Muscle layer of colon (tissue), 2 donors: ENCODE results near the gene UNC5A.

Experiments
- H3K27ac ChIP-seq: one replicate; pipeline ENCODE4 v1.7.0; 2013; ENCODE audit warnings: low read depth, mild to moderate bottlenecking, low read length, moderate library complexity
- H3K27me3 ChIP-seq, 2 donors: one replicate each; pipeline ENCODE4 v1.7.0; 2013; ENCODE audit warnings: low read length in 2 of 2, mild to moderate bottlenecking in 2 of 2; ENCODE audit not compliant: insufficient read depth in 2 of 2, control insufficient read depth in 1 of 2
- H3K36me3 ChIP-seq: one replicate; pipeline ENCODE4 v1.7.0; 2013; ENCODE audit warnings: mild to moderate bottlenecking, low read length; ENCODE audit not compliant: insufficient read depth
- H3K4me1 ChIP-seq: one replicate; pipeline ENCODE4 v1.7.0; 2013; ENCODE audit warnings: mild to moderate bottlenecking, low read length; ENCODE audit not compliant: insufficient read depth
- H3K4me3 ChIP-seq, 2 donors: one replicate each; pipeline ENCODE4 v1.7.0; 2013; ENCODE audit warnings: low read length in 2 of 2, low read depth in 1 of 2, mild to moderate bottlenecking in 1 of 2, moderate library complexity in 1 of 2
- H3K9ac ChIP-seq: one replicate; pipeline ENCODE4 v1.7.0; 2013; ENCODE audit warnings: low read length
- H3K9me3 ChIP-seq: one replicate; pipeline ENCODE4 v1.7.0; 2013; ENCODE audit warnings: mild to moderate bottlenecking, low read length
- donor health status: abdominal sarcoma.
- donor health status: Adenocarcinoma of cecum.

Gene UNC5A

DNA sequence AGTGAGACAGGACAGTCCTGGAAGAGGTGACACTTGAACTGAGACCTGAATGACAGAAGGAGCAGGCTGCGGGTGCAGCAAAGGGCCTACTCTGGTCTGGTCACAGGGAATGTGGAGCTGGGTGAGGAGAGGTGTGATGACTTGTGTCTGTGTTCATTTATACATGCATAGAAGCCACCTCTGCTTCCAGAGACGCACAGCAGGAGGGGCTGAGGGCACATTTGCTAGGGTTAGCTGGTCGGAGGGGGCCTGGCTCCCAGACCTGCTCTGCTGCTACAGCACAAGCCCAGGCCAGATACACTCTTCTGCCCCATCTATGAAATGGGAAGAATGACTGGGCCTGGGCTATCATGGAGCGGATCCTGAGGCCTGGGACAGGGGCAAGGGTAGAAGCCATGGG, 15.6 kb downstream of the UNC5A start:
- Histone ChIP-seq H3K9ac (no peak overlapping the region), H3K9me3 (no peaks in the 10 kb centered on the region), H3K27ac (no peak overlapping the region), H3K4me3 (no peak overlapping the region), H3K27me3 (peaks cover 0 to 17% of the 10 kb centered on the region in 2 donors), H3K4me1 (no peaks in the 10 kb centered on the region), H3K36me3 (no peaks in the 10 kb centered on the region)

DNA sequence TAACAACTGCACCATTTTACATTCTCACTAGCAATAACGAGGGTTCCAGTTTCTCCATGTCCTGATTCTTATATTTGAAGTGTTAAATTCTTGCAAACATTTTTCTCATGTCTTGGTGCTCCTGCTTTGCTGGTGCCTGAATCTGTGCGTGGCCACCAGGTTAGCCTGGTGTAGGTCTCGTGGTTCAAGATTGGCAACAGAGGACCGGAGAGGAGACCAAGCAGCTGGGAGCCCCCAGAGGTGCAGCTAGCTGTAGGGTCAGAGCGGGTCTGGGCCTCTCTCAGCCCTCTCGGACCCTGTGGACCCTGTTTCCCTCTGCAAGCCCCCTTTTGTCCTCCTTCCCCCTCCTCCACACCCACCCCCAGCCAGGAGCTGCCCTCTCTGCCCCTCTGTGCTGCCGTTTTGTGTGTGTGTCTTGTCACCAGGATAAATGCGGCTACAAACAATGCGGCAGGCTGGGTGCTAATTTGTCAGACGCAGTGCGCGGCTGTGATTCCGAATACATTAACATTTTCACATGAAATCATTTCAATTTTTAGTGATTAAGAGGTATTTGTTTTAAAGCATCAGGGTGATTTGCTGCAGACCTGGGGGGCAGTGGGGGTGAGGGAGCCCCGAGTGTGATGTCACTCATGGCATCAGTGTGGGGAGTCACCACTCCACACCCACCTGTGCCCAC, 17.5 kb downstream of the UNC5A start:
- Histone ChIP-seq H3K9me3 (no peaks in the 10 kb centered on the region), H3K9ac (no peak overlapping the region), H3K27me3 (peaks cover 0 to 12% of the 10 kb centered on the region in 2 donors), H3K36me3 (no peaks in the 10 kb centered on the region), H3K4me3 (no peak overlapping the region), H3K27ac (no peak overlapping the region), H3K4me1 (no peaks in the 10 kb centered on the region)

DNA sequence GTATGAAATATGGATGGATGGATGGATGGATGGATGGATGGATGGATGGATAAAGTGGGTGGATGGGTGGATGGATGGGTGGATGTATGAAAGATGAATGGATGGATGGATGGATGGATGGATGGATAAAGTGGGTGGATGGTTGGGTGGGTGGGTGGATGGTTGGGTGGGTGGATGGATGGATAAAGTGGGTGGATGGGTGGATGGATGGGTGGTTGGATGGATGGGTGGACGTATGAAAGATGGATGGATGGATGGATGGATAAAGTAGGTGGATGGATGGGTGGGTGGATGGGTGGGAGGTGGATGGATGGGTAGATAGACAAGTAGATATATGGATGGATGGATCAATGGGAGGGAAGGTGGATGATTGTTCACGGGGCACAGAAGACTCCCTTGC, 19.0 kb downstream of the UNC5A start:
- H3K9me3 ChIP-seq: no peaks in the 10 kb centered on the region
- H3K27ac ChIP-seq: no peak overlapping the region
- H3K9ac ChIP-seq: no peak overlapping the region
- no peaks in the 10 kb centered on the region for H3K36me3 ChIP-seq
- H3K27me3 ChIP-seq: peaks cover 3 to 5% of the 10 kb centered on the region in 2 donors
- no peaks in the 10 kb centered on the region for H3K4me1 ChIP-seq
- H3K4me3 ChIP-seq: no peak overlapping the region

DNA sequence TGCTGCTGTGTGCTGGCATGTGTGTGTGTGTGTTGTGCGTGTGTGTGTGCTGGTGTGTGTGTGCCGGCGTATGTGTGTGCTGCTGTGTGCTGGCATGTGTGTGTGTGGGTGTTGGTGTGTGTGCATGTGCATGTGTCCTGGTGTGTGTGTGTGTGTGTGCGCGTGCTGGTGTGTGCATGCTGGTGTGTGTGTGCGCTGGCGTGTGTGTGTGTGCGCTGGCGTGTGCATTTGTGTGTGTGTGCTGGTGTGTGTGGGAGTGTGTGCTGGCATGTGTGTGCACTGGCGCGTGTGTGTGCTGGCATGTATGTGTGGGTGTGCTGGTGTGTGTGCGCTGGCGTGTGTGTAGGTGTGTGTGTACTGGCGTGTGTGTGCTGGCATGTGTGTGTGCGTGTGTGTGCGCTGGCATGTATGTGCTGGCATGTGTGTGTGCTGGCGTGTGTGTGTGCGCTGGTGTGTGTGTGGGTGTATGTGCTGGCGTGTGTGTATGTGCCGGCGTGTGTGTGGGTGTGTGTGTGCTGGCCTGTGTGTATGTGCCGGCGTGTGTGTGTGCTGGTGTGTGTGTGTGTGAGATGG, 20.1 kb downstream of the UNC5A start:
- H3K4me1 ChIP-seq: no peaks in the 10 kb centered on the region
- H3K36me3 ChIP-seq: no peaks in the 10 kb centered on the region
- no peak overlapping the region for H3K27ac ChIP-seq
- no peak overlapping the region for H3K4me3 ChIP-seq
- H3K9me3 ChIP-seq: no peaks in the 10 kb centered on the region
- peaks cover 3 to 5% of the 10 kb centered on the region in 2 donors for H3K27me3 ChIP-seq
- H3K9ac ChIP-seq: no peak overlapping the region

DNA sequence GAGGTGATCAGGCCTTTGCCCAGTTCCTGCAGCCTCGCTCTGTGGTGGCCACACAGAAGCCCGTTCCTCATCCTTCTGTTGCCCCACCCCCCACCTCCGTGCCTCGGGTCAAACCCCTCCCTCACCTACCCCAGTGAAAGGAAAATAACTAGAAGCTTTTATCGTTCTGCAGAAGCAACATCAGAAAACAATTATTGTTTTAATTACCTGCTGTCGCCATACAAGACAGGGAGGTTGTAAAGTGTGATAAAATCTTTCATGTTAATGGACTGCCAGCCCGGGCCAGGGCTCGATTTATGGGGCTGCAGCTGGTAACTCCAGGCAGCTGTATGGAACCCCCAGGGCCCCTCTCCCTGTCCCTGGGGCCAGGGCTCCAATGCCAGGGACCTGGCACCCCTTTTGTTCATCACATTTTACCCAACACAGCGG, 20.6 kb downstream of the UNC5A start:
- no peaks in the 10 kb centered on the region for H3K4me1 ChIP-seq
- H3K27ac ChIP-seq: no peak overlapping the region
- H3K27me3 ChIP-seq: peaks cover 3 to 5% of the 10 kb centered on the region in 2 donors
- no peak overlapping the region for H3K4me3 ChIP-seq
- H3K36me3 ChIP-seq: no peaks in the 10 kb centered on the region
- H3K9me3 ChIP-seq: no peaks in the 10 kb centered on the region
- no peak overlapping the region for H3K9ac ChIP-seq

DNA sequence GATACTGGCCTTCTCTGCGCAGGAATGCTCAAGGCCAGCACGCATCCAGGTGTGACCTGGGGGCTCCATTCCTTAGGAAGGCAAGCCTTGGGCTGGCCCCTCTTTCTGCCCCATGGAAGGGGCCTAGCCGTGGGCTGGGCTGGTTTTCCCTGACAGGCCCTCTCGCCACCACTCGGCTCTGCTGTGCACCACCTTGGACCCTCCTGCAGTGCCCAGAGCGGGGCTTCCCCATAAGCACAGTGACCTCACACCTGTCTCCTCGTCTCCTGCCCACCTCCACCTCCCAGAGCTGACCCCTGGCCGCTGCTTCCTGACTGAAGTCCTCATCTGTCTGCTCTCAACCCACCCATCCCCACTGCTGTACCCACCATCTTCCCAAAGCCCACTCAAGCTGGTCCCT, 21.1 kb downstream of the UNC5A start:
- no peak overlapping the region for H3K9ac ChIP-seq
- peaks cover 3 to 5% of the 10 kb centered on the region in 2 donors for H3K27me3 ChIP-seq
- no peaks in the 10 kb centered on the region for H3K9me3 ChIP-seq
- no peaks in the 10 kb centered on the region for H3K36me3 ChIP-seq
- H3K4me1 ChIP-seq: no peaks in the 10 kb centered on the region
- H3K27ac ChIP-seq: no peak overlapping the region
- no peak overlapping the region for H3K4me3 ChIP-seq

DNA sequence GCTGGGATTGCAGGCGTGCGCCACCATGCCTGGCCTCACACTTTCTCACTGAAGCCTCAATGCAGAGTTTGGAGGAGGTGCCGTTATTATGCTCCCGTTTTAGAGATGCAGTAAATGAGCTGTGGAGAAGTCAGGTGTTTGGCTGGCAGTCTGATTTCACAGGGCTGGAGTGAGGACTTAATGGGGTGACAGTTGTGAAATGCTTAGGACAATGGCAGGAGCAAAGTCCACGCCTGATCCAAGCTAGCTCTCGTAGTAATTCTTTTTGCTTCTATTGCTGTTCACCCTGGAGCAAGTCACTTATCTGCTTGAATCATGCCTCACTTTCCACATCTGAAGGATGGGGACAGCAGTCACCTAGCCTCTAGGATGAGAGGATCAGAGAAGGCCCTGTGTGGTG, 21.8 kb downstream of the UNC5A start:
- Histone ChIP-seq H3K36me3 (no peaks in the 10 kb centered on the region), H3K4me3 (no peak overlapping the region), H3K27ac (no peak overlapping the region), H3K27me3 (peaks cover 3 to 5% of the 10 kb centered on the region in 2 donors), H3K9ac (no peak overlapping the region), H3K9me3 (no peaks in the 10 kb centered on the region), H3K4me1 (no peaks in the 10 kb centered on the region)

GRCh38 chr5:176833286-176833685, 22.9 kb downstream of the UNC5A start:
- Histone ChIP-seq H3K27me3 (peaks cover 3 to 5% of the 10 kb centered on the region in 2 donors), H3K27ac (no peak overlapping the region), H3K4me3 (no peak overlapping the region), H3K4me1 (no peaks in the 10 kb centered on the region), H3K36me3 (no peaks in the 10 kb centered on the region), H3K9ac (no peak overlapping the region), H3K9me3 (no peaks in the 10 kb centered on the region)

DNA sequence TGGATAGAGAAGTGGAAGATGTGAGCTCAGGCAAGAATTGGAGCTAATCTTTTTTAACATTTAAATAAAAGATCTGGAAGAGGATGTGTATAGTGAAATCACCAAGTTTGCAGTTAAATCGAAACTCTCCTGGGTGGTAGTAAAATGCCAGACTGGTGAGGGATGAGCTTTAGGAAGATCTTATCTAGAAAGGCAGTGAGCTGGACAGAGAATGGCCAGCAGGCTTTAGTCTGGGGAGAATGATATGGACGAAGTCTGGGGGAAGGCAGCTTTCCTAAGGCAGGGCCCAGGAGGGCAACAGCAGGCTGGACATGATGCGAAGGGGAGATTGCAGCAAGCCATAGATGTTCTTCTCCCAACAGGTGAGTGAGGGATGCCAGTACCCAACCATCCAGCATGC, 25.6 kb downstream of the UNC5A start:
- H3K27ac ChIP-seq: no peak overlapping the region
- H3K9ac ChIP-seq: no peak overlapping the region
- no peak overlapping the region for H3K4me3 ChIP-seq
- peaks cover 5 to 9% of the 10 kb centered on the region in 2 donors for H3K27me3 ChIP-seq
- no peaks in the 10 kb centered on the region for H3K4me1 ChIP-seq
- no peaks in the 10 kb centered on the region for H3K36me3 ChIP-seq
- H3K9me3 ChIP-seq: no peaks in the 10 kb centered on the region

DNA sequence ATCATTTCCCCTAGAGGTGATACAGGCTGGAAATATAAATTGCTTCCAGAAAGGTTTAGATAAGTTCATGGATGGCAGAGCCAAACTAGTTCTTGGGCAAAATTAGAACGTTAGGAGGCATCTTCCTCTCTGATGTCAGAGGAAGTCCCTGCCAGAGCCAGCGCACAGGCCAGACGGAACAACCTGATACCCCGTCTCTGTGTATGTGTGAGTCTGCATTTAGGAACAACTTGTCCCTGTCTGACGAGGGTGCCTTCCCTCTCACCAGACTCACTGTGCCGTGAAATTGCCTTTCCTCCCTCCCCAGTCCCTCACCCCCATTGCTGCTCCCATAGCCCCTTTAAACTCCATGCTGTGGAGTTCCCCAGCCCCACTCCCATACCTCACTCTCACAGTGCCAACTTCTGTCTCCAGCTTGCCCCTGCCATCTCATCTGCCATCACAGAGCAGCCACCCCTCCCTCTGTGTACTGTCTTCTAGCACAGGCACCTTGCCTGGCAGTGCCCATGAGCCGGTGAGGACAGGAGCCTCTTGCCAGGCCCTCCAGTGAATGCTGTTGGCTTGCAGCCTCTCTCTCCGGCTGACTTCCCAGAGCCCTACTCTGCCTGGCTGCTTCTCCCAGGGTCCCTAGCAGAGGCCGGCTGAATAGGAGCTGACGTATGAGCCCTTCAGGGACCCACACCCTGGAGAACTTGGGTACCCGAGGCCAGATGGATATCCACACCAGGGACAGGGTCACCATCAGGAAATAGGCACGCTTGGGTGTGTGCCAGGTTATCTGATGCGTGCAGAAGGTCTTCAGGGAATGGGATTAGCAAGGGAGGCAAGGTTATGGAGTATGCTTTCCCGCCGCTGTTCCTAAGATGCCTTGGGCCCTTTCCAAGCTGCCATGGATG, 26.7 kb downstream of the UNC5A start:
- no peaks in the 10 kb centered on the region for H3K36me3 ChIP-seq

DNA sequence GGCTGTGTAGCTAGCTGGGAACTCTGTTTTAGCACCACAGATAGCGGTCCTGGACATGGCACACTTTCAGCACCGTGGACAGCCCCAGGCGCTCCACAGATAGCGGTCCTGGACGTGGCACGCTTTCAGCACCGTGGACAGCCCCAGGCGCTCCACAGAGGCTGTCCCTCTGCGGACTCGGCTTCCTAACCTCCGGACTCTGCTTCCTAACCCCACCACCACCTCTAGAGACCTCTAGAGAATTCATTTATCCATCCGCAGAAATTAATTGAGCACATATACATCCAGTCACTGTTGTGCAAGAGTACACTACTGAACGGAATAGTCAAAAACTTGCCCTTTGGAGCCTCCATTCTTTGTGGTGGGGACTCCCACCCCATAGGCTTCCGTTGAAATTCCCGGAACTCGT, 27.4 kb downstream of the UNC5A start:
- Histone ChIP-seq H3K4me1 (no peaks in the 10 kb centered on the region), H3K27ac (no peak overlapping the region), H3K27me3 (peaks cover 5 to 6% of the 10 kb centered on the region in 2 donors)

More for the DNA sequence above, 26.7 kb downstream of the UNC5A start:
- H3K9me3 ChIP-seq: no peaks in the 10 kb centered on the region
- peaks cover 5 to 6% of the 10 kb centered on the region in 2 donors for H3K27me3 ChIP-seq
- no peak overlapping the region for H3K27ac ChIP-seq
- no peak overlapping the region for H3K4me3 ChIP-seq
- no peaks in the 10 kb centered on the region for H3K4me1 ChIP-seq
- H3K9ac ChIP-seq: no peak overlapping the region

More for the DNA sequence above, 27.4 kb downstream of the UNC5A start:
- H3K9me3 ChIP-seq: no peaks in the 10 kb centered on the region
- H3K4me3 ChIP-seq: no peak overlapping the region
- no peak overlapping the region for H3K9ac ChIP-seq
- no peaks in the 10 kb centered on the region for H3K36me3 ChIP-seq
